H1 (cell line): ENCODE results near the gene TMEM44. TPM values are rescaled to one million over a fixed set of nuclear protein-coding genes. Genes with fewer than 3 reads are reported as not detected.

ENCODE experiments used
- CHD2 ChIP-seq: IDR thresholded peaks from 2 replicates; pipeline ENCODE4 v1.6.1; 2012; ENCODE audit warnings: low read length, improper control_type of control experiment
- POU5F1 ChIP-seq: IDR thresholded peaks from 2 replicates; pipeline ENCODE4 v1.6.1; 2011; ENCODE audit warnings: low read depth, mild to moderate bottlenecking, low read length, moderate library complexity
- SRF ChIP-seq: IDR thresholded peaks from 2 replicates; pipeline ENCODE4 v1.6.1; 2011; ENCODE audit warnings: mild to moderate bottlenecking, low read depth, low read length, moderate library complexity
- TBP ChIP-seq: IDR thresholded peaks from 2 replicates; pipeline ENCODE4 v1.6.1; 2011; ENCODE audit warnings: low read depth, low read length, improper control_type of control experiment
- polyA plus RNA-seq, 7 experiments: library from polyadenylated mRNA; depleted of rRNA in 3 of 7; stranded (reverse) in 5 of 7; unstranded in 2 of 7; fragments of >200 nt in 5 of 7; fragments of 200-250 nt in 2 of 7; gene quantifications; 1 replicate in 5 of 7; 2 replicates in 1 of 7; 4 replicates in 1 of 7; pipeline versions ENCODE4 v1.2.1 to v1.2.3, GENCODE V29; 2011 to 2013; ENCODE audit warnings: missing spikeins in 2 of 7, mixed read lengths in 2 of 7
- total RNA-seq: library from RNA; stranded (reverse); fragmentation: NEBNext Ultra II Directional; extraction: Animal tissue kit (Norgen Biotek cat#: 25700); gene quantifications from 2 replicates; pipeline ENCODE4 v1.2.1, GENCODE V29; 2021
- TF ChIP-seq, protein P1 (sequence below): IDR thresholded peaks from 2 replicates; pipeline ENCODE4 v1.6.1; 2011; ENCODE audit warnings: low read length, improper control_type of control experiment

Gene TMEM44
- total and polyA plus RNA-seq, 2 of the 8 experiments (the other 6 are each of a cell fraction or from before 2014, with no cell fraction given): 14.0 to 16.7 TPM

DNA sequence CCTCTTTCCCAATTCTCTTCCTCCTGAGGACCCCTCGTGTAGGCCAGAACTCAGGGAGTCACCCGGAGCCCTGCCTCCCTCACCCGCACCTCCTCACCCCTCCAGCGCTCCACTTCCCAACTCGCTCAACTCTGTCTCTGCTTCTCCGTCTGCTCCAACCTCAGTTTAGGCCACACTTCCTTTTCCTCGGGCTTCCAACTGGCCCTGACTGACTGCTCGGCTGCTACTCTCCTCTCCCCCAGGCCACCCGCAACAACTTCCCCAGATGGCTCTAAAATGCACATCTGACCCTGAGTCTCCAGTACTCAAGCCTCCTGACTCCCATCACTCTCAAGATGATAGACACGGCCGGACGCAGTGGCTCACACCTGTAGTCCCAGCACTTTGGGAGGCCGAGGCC is 23.6 kb downstream of the TMEM44 start (continued):
- TF ChIP-seq, protein P1, sequence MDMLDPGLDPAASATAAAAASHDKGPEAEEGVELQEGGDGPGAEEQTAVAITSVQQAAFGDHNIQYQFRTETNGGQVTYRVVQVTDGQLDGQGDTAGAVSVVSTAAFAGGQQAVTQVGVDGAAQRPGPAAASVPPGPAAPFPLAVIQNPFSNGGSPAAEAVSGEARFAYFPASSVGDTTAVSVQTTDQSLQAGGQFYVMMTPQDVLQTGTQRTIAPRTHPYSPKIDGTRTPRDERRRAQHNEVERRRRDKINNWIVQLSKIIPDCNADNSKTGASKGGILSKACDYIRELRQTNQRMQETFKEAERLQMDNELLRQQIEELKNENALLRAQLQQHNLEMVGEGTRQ: no peak
- no peak for TF ChIP-seq CHD2
- TF ChIP-seq POU5F1: no peak
- no peak for TF ChIP-seq TBP
- TF ChIP-seq SRF: no peak
